A204.1 (cell line): Measurements from ENCODE around the gene SPATA6.
"Not testable (repeated sequence)": the region's sequence is repeated elsewhere in the genome, so short reads cannot be mapped to it uniquely, and the experiment has no call there.

Experiments used
- FAIRE-seq: peaks from 2 replicates; lab custom pipeline; 2012; peaks lifted over from hg19 to GRCh38; lab: Jason Lieb, UNC

SPATA6 gene

DNA sequence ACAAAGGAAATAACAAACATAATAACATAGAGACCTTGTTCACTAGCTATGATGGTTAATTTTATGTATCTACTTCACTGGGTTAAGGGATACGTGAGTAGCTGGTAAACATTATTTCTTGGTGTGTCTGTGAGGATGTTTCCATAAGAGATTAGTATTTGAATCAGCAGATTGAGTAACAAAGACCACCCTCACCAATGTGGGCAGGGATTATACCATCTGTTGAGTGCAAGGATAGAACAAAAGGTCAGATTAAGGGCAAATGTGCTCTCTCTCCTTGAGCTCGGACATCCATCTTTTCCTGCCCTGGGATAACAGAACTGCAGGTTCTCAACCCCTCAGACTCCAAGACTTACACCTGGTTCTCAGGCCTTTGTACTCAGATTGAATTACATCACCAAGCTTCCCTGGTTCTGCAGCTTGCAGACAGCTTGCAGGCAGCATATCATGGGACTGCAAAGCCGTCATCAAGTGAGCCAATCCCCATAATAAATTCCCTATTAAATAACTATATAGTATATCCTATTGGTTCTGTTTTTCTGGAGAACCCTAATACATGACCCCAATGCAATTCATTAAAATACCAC, 9.2 kb downstream of the SPATA6 start:
- no peak for FAIRE-seq

DNA sequence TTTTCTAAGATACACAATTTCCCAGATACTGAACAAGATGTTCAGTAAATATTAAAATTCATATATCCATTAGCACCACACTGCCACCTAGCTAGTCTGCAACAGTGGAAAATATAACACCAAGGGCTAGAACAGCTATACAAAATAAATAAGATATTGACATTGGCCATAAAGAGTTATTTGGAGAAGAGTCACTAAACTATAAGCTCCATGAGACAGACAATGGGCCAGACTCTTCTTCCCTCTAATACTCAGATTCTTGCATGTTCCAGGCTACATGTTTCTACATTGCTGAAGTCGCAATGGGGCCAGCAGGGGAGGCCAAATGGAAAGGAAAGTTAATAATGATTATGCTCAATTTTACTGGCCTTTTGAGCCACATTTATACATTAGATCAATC, 21.5 kb downstream of the SPATA6 start:
- no peak for FAIRE-seq

DNA sequence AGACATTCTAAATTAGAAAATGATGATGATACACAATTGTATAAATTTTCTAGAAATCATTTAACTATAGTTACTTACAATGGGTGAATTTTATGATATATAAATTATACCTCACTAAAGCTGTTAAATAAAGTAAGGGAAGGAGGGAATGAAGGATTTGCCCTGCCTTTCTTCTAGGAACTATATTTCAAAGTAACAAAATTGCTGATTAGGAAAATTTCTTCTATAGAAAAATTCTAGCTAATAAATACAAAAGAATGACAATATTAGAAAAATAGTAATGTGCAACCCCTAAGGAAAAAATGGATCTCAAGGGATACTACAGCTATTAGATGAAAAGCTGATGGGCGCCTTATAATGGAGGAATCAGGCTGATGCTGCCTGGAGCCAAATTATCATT, 23.1 kb downstream of the SPATA6 start:
- FAIRE-seq, result no peak

DNA sequence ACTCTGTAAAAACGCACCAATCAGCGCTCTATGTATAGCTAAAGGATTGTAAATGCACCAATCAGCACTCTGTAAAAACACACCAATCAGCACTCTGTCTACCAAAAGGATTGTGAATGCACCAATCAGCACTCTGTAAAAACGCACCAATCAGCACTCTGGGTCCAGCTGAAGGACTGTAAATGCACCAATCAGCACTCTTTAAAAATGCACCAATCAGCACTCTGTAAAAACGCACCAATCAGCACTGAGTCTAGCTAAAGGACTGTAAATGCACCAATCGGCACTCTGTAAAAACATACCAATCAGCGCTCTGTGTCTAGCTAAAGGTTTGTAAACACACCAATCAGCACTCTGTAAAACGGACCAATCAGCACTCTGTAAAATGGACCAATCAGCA, 27.8 kb downstream of the SPATA6 start:
- FAIRE-seq, result not testable (repeated sequence)

DNA sequence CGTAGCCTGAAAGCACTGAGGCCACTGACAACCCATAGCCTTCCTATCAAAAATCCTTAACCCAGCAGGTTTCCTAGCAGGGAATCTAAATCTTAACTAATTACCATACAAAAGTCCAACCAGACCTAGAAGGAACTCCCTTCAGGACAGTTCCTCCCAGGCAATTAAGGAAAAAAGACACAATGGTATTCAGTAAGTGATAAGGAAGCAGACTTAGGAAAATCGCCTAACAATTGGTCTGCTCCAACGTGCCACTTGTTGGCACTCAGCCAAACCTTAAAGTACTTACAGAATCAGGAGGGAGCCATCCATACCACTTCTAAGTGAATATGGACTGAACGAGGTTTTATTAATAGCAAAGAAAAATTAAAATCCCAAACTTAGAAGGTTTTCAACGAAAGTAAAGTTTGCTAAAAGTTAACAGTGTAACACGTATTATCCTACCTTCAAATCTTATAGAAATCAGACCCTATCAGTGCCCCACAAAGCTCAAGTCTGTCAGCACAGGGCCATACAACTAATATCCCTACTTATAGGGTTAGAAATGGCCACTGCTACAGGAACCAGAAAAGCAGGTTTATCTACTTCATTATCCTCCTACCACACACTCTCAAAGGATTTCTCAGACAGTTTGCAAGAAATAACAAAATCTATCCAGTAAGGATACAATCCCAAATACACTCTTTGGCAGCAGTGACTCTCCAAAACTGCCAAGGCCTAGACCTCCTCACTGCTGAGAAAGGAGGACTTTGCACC, 29.0 kb downstream of the SPATA6 start:
- FAIRE-seq, result no peak

DNA sequence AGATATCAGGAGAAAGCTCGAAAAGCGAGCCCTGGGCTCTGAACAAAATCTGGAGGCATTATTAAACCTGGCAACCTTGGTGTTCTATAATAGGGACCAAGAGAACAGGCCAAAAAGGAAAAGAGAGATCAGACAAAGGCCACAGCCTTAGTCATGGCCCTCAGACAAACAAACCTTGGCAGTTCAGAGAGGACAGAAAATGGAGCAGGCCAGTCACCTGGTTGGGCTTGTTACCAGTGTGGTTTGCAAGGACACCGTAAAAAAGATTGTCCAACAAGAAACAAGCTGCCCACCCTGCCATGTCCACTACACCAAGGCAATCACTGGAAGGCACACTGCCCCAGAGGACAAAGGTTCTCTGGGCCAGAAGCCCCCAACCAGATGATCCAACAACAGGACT, 31.2 kb downstream of the SPATA6 start:
- FAIRE-seq, result not testable (repeated sequence)

DNA sequence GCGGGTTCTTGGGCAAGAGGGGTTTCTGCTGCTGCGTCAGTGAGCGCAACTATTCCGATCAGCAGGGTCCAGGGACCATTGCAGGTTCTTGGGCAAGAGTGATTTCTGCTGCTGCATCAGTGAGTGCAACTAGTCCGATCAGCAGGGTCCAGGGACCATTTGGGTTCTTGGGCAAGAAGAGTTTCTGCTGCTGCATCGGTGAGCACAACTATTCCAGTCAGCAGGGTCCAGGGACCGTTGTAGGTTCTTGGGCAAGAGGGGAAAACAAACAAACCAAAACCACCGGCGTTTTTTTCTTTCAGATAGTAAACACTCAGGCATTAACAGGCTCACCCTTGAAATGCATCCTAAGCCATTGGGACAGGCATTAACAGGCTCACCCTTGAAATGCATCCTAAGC, 32.6 kb downstream of the SPATA6 start:
- no peak for FAIRE-seq

DNA sequence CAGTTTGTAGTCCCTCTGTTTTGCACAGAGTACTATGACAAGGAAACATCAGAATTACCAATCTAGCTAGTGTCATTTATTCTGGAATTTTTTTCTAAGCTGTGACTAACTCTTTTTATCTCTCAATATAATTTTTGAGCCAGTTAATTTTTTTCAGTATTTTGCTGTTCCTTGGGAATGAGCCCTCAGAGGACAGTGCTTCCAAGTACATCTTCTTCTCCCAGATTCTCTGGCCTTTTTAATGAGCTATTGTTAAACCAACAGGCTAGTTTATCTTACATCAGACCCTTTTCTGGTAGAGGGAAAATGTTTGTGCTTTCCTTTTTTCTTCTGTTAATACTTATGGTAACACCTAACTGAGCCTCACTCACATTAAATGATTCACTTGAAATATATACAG, 34.6 kb downstream of the SPATA6 start:
- FAIRE-seq, result peak; percentile 14

DNA sequence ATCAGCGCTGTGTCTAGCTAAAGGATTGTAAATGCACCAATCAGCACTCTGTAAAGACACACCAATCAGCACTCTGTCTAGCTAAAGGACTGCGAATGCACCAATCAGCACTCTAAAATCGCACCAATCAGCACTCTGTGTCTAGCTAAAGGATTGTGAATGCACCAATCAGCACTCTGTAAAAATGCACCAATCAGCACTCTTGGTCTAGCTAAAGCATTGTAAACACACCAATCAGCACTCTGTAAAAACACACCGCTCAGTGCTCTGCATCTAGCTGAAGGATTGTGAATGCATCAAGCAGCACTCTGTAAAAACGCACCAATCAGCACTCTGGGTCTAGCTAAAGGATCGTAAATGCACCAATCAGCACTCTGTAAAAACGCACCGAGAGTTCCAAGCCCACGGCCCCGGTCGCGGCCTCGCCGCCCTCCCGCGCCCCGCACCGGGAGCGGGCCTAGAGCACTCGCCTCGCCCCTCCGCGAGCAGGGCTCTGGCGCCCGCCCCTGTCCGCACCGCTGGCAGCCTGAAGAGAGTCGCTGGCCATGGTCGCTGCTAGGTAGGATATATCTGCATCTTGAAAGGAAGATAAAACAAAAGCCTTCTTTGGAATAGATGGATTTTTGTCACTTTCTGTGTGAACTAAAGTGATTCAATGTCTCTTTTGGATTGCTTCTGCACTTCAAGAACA, 36.5 kb downstream of the SPATA6 start:
- not testable (repeated sequence) for FAIRE-seq

DNA sequence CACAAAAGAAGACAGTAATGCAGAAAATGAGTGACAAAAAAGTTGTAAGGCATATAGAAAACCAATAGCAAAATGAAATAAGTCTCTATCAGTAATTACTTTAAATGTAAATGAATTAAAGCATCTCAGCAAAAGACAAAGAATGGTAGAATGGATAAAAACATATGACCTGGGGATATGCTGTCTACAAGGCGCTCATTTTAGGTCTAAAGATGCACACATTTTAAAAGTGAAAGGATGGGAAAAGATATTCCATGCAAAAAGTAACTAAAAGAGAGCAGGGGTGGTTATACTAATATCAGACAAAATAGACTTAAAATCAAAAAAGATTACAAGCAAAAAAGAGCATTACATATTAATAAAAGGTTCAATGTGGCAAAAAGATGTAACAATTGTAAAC, 41.2 kb downstream of the SPATA6 start:
- no peak for FAIRE-seq

DNA sequence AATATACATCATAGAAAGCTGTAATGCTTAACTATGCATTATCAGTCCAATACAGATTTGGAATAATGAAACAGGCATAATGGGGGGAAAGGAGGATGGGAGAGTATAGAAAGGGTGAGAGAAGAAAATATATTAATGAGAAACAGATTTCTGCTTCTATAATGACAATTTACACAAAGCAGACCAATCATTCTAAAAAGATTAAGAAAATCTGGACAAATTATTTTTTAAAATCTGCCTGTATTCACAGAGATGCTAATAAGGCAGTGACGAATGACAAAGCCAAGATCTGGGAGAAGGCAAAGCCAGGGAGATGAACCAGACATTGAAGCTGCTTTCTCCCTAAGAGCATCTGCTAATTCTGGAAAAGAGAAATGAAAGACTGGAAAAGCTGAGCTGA, 50.0 kb downstream of the SPATA6 start:
- FAIRE-seq, result no peak

DNA sequence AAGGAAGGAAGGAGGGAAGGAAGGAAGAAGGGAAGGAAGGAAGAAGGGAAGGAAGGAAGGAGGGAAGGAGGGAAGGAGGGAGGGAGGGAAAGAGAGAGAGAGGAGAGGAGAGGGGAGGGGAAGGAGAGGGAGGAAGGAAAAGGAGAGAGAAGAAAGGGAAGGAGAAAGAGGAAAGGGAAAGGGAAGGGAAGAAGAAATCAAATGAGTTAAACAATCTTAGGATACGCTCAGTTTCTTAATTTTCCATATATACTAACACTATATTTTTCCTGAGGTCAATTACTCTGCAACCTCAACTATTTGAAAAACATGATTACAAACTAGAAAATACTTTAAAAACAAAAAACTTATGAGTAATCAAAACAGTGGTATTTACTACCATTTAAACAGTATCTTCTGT, 53.3 kb downstream of the SPATA6 start:
- no peak for FAIRE-seq

DNA sequence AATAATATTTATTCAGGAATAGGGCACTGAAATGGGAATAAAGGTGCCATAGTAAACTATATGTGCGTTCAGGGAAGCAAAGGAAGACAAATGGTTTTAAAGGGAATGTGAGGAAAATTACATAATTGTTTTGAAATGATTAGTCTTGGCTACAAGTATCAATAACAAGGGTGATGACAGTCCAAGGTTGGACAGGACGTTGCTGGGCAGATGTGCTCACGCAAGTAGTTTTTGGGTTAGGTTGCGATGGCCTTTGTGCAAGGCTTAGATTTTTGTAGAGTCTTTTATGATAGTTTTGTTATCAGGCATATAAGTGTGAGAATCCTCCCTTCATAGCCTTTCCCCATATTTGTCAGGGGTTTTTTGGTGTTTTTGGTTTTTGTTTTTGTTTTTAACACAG, 57.0 kb downstream of the SPATA6 start:
- FAIRE-seq, result no peak

DNA sequence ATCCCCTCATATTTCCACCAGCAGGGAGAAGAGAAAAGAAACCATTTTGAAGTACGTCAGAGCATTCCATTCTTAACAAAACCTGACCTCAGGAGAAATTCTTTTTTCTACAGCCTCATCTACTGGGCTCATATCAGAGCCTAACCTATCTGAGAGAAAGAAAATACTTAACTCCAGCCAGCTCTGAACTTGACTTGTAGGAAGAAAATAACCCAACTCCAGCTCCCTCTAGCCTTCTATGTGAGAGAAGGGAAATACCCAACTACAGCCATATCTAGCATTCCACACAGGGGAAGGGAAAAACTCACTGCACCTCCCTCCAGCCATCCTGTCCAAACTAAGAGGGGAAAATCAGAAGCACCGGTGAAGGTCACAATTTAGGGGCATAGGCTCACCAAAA, 57.7 kb downstream of the SPATA6 start:
- FAIRE-seq, result no peak

DNA sequence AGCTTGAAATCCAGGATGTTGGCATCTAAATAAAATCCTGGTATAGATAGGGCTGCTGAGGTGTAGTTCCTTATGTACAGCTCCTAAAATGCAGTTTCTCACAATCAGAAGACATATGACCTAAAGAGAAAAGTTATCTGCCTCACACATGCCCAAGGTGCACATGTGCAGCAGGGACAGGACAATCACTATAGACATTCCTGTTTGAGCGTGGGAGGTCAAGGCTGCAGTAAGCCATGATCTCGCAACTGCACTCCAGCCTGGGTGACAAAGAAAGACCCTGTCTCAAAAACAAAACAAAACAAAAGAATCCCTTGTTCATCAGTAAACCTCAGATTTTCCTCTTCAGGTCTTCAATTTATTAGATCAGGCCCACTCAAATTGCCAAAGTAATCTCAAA, 66.1 kb downstream of the SPATA6 start:
- no peak for FAIRE-seq

DNA sequence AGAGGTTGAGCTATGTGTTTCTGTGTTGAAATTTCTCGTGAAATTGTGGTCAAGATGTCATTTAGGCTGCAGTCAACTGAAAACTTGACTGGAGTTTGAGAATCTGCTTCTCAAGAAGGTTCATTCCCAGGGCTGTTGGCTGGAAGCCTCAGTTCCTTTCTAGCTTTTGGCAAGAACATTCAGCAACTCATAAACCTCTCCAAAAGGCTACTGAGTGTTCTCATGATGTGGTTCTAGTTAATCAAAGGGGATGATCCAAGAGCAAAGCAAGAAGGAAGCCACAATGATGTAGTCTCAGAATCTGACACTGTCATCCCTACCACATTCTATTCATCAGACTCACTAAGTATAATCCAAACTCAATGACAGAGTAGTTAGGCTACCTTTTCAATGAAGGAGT, 66.6 kb downstream of the SPATA6 start:
- FAIRE-seq, result no peak

DNA sequence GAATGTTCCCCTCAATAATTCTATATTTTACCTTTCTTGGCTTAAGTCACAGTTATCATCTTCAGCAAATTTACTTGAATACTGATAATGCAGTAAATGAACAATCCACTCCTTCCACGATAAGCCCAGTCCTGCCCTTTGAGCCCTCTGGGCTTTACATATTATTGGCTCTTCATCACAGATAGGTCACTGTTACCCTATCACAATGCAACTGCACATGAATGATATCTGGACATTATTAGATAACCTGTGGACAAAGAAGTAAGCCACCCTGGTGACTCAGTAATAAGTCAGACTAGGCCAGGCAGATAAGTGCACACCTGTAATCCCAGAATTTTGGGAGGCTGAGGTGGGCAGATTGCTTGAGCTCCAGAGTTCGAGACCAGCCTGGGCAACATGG, 69.4 kb downstream of the SPATA6 start:
- FAIRE-seq, result no peak

DNA sequence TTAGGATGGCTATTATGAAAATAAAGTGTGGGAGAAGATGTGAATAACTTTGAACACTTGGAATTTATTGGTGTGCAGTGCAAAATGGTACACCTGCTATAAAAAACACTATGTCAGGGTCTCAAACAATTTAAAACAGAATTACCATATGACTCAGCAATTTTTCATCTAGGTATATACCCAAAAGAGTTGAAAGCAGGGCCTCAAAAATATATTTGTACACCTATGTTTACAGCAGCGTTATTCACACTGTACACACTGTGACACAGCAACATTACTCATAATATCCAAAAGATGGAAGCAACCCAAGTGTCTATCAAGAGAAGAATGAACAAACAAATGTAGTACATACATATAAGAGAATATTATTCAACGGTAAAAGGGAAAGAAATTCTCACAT, 75.8 kb downstream of the SPATA6 start:
- no peak for FAIRE-seq

DNA sequence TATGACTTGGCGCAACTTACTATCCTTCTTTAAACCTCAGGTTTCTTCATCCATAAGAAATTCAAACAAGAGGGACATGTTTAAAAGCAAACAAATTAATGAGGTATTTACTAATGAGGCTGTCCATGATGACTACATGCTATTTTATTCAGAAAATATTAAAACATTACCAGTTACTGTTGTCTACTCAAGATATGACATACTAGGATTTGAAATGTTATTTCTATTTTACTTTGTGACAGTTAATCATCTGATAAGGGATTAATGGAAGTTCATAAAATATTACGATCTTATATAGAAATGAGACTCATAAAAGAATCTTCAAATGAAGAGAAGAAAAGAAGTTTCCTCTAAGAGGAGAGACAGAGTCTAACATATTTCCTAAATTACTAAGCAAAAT, 80.1 kb downstream of the SPATA6 start:
- FAIRE-seq, result no peak

DNA sequence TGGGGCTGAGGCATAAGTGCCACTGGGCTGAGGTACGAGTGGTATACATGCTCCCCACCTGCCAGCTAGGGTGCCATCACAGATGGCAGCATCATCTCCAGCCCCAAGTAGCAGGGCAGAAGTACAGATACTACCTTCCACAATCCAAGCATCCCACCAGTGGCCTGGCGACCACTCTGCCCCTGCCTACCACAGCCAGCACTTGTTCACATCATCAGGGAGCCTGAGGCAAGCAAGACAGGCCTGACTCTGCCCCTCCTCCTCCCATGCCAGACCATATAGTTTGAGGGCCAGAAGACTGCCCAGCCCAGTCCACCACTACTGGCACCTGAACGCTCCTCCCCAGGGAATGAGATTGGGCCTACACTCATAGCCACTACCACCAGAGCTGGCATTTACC, 84.6 kb downstream of the SPATA6 start:
- no peak for FAIRE-seq

DNA sequence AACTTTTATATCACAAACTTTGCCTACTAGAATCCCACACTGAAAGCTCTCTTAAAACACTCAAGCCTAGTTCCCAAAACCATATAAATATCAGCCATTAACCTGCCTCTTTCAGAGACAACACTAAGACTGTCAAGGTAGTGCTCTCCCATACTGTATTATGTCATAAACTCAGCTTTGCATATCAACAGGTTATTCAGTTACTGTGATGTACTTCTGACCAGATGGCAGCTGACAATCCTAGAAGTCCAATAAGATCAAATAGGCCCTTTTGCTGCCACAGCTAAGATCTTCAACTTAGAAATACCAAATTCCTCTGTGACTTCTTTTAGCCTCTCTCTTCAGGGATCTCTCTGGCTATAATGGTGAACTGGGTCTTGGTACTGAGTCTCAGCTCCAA, 97.2 kb downstream of the SPATA6 start:
- FAIRE-seq, result no peak

DNA sequence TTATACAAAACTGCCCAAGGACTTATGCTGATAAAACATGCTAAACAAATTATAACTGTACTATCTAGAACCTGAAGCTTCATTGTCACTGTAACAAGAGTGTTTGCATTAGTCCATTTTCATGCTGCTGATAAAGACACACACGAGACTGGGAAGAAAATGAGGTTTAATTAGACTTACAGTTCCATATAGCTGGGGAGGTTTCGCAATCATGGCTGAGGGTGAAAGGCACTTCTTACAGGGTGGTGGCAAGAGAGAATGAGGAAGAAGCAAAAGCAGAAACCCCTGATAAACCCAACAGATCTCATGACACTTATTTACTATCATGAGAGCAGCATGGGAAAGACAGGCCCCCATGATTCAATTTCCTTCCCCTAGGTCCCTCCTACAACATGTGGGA, 100.4 kb downstream of the SPATA6 start:
- no peak for FAIRE-seq

DNA sequence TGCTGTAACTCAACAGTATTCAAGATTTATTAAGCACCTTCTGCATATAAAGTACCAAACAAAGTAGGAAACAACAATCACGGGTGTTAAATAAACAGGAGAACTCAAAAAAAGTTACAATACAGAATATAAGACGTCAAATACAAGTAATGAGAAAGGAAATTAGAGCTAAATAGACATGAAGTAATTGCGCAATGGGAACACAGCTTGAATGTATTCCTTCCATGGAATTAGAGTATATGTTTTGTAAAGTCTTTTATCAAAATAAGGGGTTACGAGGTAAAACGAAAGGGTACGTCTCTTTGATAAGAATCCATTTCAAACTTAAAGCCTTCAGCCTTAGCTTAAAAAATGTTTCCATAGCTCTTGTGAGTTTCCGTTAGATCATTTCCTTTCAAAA, 109.1 kb downstream of the SPATA6 start:
- FAIRE-seq, result no peak

DNA sequence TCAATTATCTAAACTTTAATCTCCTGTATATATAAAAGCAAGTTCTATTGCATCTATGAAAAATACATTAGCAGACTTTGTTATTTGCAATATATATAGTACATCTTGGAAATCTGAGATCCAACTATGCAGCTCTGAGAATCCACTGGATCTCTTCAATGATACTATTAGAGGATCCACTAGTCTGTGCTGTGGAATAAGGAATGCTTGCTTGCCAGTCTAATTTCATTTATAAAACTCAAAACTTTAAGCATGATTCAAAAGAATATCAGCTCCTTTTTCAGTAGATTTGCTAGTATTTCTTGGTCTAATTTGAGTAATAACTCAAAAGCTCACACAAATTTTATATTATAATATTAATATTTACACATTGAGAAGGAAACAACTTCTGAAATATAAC, 115.1 kb downstream of the SPATA6 start:
- FAIRE-seq, result no peak
